ENCODE data around the gene C4orf50. TPM values are rescaled to one million over a fixed set of nuclear protein-coding genes. Genes with fewer than 3 reads are reported as not detected.

The C4orf50 gene
- polyA plus RNA-seq, 1 donor from 2014 or later, result 1.6 TPM

- no peak overlapping the region for H3K4me2 ChIP-seq (ENCODE audit: low read length)
Observed at GRCh38 chr4:6043843-6044242, 25.6 kb upstream of the C4orf50 start.

GRCh38 chr4:6043188-6043587 is 25.0 kb upstream of the C4orf50 start:
- H3F3A ChIP-seq (ENCODE audit: insufficient read depth, low read length, poor library complexity, severe bottlenecking), result no peaks in the 10 kb centered on the region
- H3K27me3 ChIP-seq (ENCODE audit: insufficient read depth, low read depth, low read length), result no peaks in the 10 kb centered on the region
- H3K9me3 ChIP-seq (ENCODE audit: low read length), result no peaks in the 10 kb centered on the region
- H3K4me3 ChIP-seq (ENCODE audit: low read length), result no peak overlapping the region
- no peaks in the 10 kb centered on the region for H3K9me2 ChIP-seq (ENCODE audit: insufficient read depth, low read length)
- no peak overlapping the region for H3K27ac ChIP-seq (ENCODE audit: low read length)
- H3K9ac ChIP-seq (ENCODE audit: low read length), result no peak overlapping the region
- no peaks in the 10 kb centered on the region for H3K79me2 ChIP-seq (replicated peaks; ENCODE audit: insufficient read depth, low read length)
- H2AFZ ChIP-seq (ENCODE audit: low read depth, low read length), result no peak overlapping the region
- no peaks in the 10 kb centered on the region for H4K20me1 ChIP-seq (ENCODE audit: insufficient read depth)
- no peaks in the 10 kb centered on the region for H3K36me3 ChIP-seq (ENCODE audit: insufficient read depth, low read length)
- no peak for TF ChIP-seq POLR2AphosphoS5 (IDR thresholded peaks at IDR 0.05)
- no peak for TF ChIP-seq MXI1 (conservative IDR thresholded peaks at IDR 0.05; ENCODE audit: poor library complexity, severe bottlenecking)
- no peak for TF ChIP-seq EP300 (conservative IDR thresholded peaks at IDR 0.05; ENCODE audit: poor library complexity, severe bottlenecking)
- no peak for TF ChIP-seq RAD21 (conservative IDR thresholded peaks at IDR 0.05)
- no peak for TF ChIP-seq TAF1 (IDR thresholded peaks at IDR 0.05; ENCODE audit: low read depth)
- no peak for TF ChIP-seq REST (IDR thresholded peaks at IDR 0.05; ENCODE audit: borderline replicate concordance)
- TF ChIP-seq EZH2 (IDR thresholded peaks at IDR 0.05; ENCODE audit: borderline replicate concordance, insufficient read depth, low read length, poor library complexity, severe bottlenecking), result no peak
- TF ChIP-seq SMC3 (conservative IDR thresholded peaks at IDR 0.05; ENCODE audit: poor library complexity), result no peak
- no peak for TF ChIP-seq CTCF (IDR thresholded peaks at IDR 0.05; ENCODE audit: poor library complexity, severe bottlenecking)
- no peak overlapping the region for H3K4me2 ChIP-seq (ENCODE audit: low read length)

More at GRCh38 chr4:6043843-6044242, 25.6 kb upstream of the C4orf50 start:
- Histone ChIP-seq H3K9me2 (ENCODE audit: insufficient read depth, low read length) (no peaks in the 10 kb centered on the region), H2AFZ (ENCODE audit: low read depth, low read length) (no peak overlapping the region), H3K9ac (ENCODE audit: low read length) (no peak overlapping the region), H4K20me1 (ENCODE audit: insufficient read depth) (no peaks in the 10 kb centered on the region), H3K9me3 (ENCODE audit: low read length) (no peaks in the 10 kb centered on the region), H3K79me2 (replicated peaks; ENCODE audit: insufficient read depth, low read length) (no peaks in the 10 kb centered on the region), H3K4me3 (ENCODE audit: low read length) (no peak overlapping the region), H3K27me3 (ENCODE audit: insufficient read depth, low read depth, low read length) (no peaks in the 10 kb centered on the region), H3K27ac (ENCODE audit: low read length) (no peak overlapping the region), H3K36me3 (ENCODE audit: insufficient read depth, low read length) (no peaks in the 10 kb centered on the region), H3F3A (ENCODE audit: insufficient read depth, low read length, poor library complexity, severe bottlenecking) (no peaks in the 10 kb centered on the region)
- no peak for TF ChIP-seq EP300 (conservative IDR thresholded peaks at IDR 0.05; ENCODE audit: poor library complexity, severe bottlenecking)
- TF ChIP-seq RAD21 (conservative IDR thresholded peaks at IDR 0.05), result no peak
- TF ChIP-seq REST (IDR thresholded peaks at IDR 0.05; ENCODE audit: borderline replicate concordance), result no peak
- no peak for TF ChIP-seq POLR2AphosphoS5 (IDR thresholded peaks at IDR 0.05)
- TF ChIP-seq SMC3 (conservative IDR thresholded peaks at IDR 0.05; ENCODE audit: poor library complexity), result no peak
- TF ChIP-seq MXI1 (conservative IDR thresholded peaks at IDR 0.05; ENCODE audit: poor library complexity, severe bottlenecking), result no peak
